ELF-1 (cell line): ENCODE data around the gene POTEB2.
"Not testable (repeated sequence)": the region's sequence is repeated elsewhere in the genome, so short reads cannot be mapped to it uniquely, and the experiment has no call there.

Experiments used
- DNase-seq: peaks from one replicate; pipeline ENCODE4 v3.0.0-alpha.2; 2016; ENCODE audit warnings: low read depth, low spot score

Gene POTEB2

GRCh38 chr15:20866214-20866613 is at the start of gene POTEB2:
Gene POTEB2, minus strand, starts transcription at chr15:20866314. Its CDS starts 33 bp downstream, at chr15:20866281.
- not testable (repeated sequence) for DNase-seq

- DNase-seq: not testable (repeated sequence)
Observed at GRCh38 chr15:20879916-20880315, 13.8 kb upstream of the POTEB2 start.

- not testable (repeated sequence) for DNase-seq
Observed at GRCh38 chr15:20878464-20878863, 12.3 kb upstream of the POTEB2 start.

GRCh38 chr15:20877819-20878218 is 11.7 kb upstream of the POTEB2 start:
- DNase-seq: not testable (repeated sequence)
